ENCODE results near the gene SFXN3.
"Not testable (repeated sequence)": the region's sequence is repeated elsewhere in the genome, so short reads cannot be mapped to it uniquely, and the experiment has no call there.

SFXN3 gene

GRCh38 chr10:101016814-101017213, 14.2 kb upstream of the SFXN3 start:
- no peak for DNase-seq

GRCh38 chr10:101018118-101018599, 12.9 kb upstream of the SFXN3 start:
- no peak for DNase-seq

GRCh38 chr10:101018600-101019439, 12.2 kb upstream of the SFXN3 start:
- peak; percentile 55 to 60 for DNase-seq

DNA sequence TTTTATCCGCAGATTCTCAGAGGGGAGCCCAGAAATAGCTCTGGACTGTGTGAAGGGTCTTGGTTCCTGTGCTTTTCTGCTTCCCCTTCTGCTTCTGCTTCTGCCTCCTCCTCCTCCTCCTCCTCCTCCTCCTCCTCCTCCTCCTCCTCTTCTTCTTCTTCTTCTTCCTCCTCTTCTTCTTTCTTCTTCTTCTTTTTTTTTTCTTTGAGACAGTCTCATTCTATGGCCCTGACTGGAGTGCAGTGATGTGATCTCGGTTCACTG, 11.7 kb upstream of the SFXN3 start:
- no peak for DNase-seq

GRCh38 chr10:101020427-101021075, 10.5 kb upstream of the SFXN3 start:
- no peak for DNase-seq

DNA sequence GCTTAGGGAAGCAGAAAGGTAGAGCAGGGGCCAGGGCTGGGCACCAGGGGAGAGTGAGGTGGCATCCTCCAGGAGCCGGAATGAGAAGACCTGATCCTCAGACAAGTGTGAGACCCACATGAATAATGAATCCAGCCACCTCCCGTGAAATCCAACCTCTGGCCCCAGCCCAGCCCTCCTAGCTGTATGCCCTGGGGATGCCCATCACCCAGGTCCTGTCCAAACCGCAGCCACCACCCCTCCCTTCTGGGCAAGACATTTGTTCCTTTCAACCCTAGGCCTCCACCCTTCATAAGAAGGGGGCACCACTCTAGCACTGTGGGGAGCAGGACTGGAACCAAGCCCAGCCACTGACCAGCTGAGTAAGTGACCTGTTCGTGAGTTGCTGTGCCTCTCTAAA, 9.8 kb upstream of the SFXN3 start:
- DNase-seq = no peak

DNA sequence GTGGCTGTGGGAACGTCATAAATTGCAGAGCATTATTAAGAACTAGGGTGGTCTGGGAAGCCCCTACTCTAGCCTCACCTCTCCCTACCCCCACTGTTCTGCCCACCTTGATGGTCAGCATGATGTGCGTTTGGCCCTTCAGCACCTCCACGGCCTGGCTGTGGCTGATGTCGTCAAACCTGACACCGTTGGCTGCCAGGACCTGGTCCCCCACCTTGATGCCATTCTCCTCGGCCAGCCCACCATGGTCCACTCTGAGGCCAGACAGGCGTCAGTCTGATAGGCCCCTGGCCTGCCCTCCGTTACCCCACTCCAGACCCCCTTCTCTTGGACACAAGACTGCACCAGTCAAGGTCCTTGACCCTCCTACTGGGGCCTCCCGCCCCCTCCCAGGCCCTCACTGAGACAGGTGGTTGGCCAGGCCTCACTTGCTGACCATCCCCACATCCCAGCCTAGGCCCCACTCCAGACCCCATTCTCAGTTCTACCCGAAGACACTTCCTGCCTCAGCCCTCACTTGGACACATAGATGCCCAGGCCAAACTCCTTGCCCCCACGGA, 9.3 kb upstream of the SFXN3 start:
- DNase-seq = no peak

- DNase-seq = no peak
These were observed 7.9 kb upstream of the SFXN3 start for GRCh38 chr10:101022967-101023705.

DNA sequence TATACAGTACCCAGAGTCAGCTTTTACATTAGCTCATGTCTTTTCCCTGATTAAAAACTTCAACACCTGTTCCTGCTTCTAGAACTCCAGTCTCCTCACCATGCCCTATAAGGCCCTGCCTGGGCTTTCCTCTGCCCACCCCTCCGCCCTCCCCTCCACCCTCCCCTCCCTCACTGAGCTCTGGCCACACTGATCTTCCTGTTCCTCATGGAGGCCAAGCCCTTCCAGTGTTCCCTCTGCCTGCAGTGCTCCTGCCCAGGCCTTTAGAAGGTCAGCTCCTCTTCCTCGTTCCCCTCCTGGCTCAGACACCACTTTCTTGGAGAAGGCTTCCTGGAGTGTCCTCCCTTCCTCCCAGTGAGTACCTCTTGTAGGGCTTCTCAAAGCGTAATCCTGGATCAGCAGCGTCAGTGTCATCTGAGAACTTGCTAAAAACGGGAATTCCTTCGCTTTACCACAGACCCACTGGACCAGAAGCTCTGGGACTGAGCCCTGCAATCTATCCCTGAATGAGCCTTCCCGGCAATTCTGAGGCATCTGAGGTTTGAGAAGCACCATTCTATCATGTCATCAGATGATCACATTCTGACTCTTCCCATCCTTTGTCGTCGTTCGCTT, 3.8 kb upstream of the SFXN3 start:
- no peak for DNase-seq

DNA sequence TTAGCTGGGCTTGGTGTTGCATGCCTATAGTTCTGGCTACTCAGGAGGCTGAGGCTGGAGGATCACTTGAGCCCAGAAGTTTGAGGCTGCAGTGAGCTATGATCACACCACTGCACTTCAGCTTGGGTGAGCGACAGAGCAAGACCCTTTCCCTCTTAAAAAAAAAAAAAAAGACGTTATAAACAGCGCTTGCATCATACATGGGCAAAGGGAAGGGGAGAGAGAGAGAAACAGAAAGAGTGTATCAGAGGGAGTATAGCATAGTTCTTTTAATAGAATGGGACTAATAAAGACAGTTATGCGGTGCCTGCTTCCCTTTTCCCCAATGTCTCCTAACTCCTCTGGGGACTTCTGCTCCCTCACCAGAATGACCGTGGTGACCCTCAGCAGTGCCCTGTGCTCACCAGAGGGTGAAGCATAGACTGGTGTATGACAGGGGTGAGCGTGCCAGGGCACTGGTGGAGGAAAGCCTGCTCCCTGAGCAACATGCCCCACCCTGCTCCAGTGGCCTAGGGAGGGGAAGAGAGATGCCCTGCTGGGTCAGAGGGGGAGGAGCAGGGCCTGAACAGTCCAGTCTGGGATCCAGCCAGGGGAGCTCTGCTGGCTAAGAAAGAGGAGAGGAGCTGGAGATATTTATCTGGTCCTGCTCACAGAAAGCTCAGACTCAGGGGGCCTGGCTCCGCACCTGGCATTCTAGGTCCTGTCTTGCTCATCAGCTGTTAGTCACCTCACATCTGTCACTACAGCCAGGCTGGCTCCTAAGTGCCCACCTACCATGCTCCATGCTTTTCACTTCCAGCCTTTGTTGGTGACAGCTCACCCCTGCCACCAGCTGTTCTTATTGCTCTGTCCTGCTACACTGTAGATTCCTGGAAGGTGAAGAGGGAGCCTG, 2.3 kb upstream of the SFXN3 start:
- peak in 1 of 2 donors; percentile 26 for DNase-seq

- DNase-seq = no peak
These were observed 1.3 kb upstream of the SFXN3 start for GRCh38 chr10:101029520-101030295.

DNA sequence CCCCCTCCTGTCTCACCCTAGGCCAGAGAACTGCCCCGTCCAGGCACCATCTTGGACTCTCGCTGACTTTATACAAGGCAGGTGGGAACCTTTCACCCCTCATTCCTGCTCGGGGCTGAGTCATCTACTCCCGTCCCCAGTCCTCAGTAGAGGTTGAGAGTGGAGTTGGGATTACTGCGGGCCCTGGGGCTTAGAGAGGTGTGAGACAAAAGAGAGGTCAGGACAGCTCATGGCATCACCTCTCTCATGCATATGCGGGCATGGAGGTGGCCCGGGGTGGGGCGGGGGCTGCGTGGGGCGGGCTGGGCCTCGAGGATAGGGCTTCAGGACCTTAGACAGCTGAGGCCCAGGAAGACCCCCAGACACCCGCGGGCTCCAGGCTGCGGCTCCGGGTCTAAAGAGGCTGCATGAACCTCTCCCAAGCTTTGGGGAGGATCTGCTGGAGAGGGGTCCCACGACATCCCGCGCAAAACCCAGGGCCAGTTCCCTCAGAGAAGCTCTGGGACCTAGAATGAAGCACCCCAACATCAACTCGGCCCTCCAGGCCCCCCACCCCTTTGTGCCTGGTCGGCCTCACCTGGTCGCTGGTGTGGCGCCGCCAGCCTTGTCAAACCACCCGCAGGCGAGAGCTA, 422 bp upstream of the SFXN3 start:
- DNase-seq = no peak

DNA sequence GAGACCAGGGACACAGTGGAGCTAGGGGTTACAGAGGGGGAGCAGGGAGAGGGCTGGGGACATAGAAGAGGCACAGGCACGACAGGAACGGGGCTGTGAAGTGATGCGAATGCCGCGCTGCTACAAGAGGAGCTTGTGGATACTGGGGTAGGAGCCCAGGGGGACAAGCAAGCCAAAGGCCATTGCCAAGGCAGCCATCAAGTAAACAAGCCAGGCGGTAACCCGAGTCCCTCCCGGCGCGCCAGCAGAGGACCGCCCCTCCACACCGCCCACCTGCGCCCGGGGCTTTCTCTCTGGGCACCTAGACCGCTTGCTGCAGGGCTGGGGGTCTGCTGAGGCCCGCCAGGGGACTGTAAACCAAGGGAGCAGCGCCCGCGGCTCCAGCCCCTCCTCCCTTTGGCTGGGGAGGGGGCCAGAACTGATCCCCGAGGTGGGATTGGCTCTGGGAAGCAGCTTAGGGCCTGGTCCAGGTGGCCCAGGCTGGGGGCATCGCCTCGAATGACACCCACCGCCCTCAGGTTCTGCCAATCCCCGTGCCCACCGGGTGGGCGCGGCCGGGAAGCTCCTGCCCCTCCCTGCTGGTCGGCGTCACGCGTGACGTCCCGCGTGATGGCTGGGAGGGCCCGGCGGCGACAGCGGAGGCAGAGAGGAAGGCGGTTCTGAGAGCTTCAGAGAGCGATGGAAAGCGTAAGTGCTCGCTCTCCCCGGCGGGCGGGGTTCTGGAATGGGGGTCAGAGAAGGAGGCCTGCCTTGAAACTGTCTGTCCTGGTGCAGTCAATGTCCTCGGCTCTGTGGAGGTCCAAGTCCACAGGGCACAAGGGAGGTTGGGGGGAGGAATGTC, 982 bp downstream of the SFXN3 start:
- DNase-seq = peak; percentile 59 to 68

DNA sequence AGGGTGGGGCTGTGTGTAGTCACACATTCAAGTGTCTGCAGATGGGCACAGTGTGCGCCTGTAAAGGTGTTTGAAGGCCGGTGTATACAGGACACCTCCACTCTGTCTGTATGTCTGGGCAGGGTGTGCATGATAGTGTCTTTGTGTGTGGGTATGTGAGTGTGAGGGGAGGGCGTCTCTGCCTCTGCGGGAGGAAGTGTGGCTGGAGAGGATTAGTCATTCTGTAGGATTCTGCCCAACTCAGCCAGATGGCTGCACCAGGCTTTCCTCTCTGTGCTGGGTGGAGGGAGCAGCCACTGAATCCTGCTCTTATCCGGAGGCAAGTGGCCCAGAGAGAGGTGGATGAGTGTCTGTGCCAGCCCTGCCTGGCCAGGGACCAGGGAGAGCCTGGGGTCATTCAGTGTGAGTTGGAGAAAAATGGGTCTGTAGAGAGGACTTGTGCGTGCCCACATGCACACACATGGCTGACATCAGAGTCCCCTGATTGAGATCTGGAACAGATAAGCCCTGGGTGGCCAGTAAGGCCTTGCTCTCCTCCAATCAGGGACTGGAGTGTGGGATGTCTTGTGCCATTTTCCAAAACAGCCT, 1.7 kb downstream of the SFXN3 start:
- peak in 1 of 2 donors; percentile 97 for DNase-seq

GRCh38 chr10:101033276-101033675, 2.2 kb downstream of the SFXN3 start:
- no peak for DNase-seq

DNA sequence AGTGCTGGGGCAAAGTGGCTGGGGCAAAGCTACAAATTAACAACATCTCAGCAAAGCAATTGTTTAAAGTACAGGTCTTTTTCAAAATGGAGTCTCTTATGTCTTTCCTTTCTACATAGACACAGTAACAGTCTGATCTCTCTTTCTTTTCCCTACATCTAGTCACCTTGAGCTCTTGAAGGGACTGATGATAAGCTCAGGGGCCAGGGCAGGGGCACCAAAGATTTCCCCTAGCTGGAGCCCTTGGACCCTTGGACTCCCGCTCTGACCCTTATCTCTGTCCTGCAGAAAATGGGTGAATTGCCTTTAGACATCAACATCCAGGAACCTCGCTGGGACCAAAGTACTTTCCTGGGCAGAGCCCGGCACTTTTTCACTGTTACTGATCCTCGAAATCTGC, 3.4 kb downstream of the SFXN3 start:
- DNase-seq = not testable (repeated sequence)

DNA sequence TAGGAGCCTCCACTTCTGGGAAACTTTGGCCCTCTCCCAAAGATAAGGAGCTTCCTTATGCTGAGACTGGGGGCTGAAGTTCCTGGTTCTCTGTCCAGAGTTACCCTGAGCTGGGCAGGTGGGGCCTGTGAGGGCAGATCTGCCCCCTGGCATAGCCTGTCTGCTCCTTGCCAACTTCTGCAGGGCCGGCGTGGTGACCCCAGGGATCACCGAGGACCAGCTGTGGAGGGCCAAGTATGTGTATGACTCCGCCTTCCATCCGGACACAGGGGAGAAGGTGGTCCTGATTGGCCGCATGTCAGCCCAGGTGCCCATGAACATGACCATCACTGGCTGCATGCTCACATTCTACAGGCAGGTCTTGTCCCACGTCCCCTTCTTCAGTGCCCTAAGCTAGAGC, 4.3 kb downstream of the SFXN3 start:
- no peak for DNase-seq

- no peak for DNase-seq
These were observed 5.1 kb downstream of the SFXN3 start for GRCh38 chr10:101035916-101036702.
